Glutamatergic neuron (in vitro differentiated cells): ENCODE data around the gene RPGRIP1L. TPM values are rescaled to one million over a fixed set of nuclear protein-coding genes. Genes with fewer than 3 reads are reported as not detected.

ENCODE experiments used
- DNase-seq: peaks from one replicate; pipeline ENCODE4 v3.0.0; 2022
- H3K27ac Mint-ChIP-seq: one replicate; pipeline ENCODE4 v1.8.0; 2020; ENCODE audit warnings: mild to moderate bottlenecking, mixed read lengths, inconsistent platforms; ENCODE audit not compliant: unreplicated experiment
- H3K27me3 Mint-ChIP-seq: one replicate; pipeline ENCODE4 v1.8.0; 2020; ENCODE audit warnings: mild to moderate bottlenecking, moderate library complexity, mixed read lengths, inconsistent platforms; ENCODE audit not compliant: unreplicated experiment
- H3K36me3 Mint-ChIP-seq: one replicate; pipeline ENCODE4 v1.8.0; 2020; ENCODE audit warnings: mild to moderate bottlenecking, mixed read lengths, inconsistent platforms; ENCODE audit not compliant: unreplicated experiment
- H3K4me1 Mint-ChIP-seq: one replicate; pipeline ENCODE4 v1.8.0; 2020; ENCODE audit warnings: mild to moderate bottlenecking, low read depth, mixed read lengths, inconsistent platforms; ENCODE audit not compliant: unreplicated experiment
- H3K4me3 Mint-ChIP-seq: one replicate; pipeline ENCODE4 v1.8.0; 2020; ENCODE audit warnings: mild to moderate bottlenecking, mixed read lengths, inconsistent platforms; ENCODE audit not compliant: unreplicated experiment
- H3K9me3 Mint-ChIP-seq: one replicate; pipeline ENCODE4 v1.8.0; 2020; ENCODE audit warnings: mild to moderate bottlenecking, moderate library complexity, mixed read lengths, inconsistent platforms; ENCODE audit not compliant: unreplicated experiment
- total RNA-seq: library from RNA; stranded (reverse); fragmentation: NEBNext Ultra II Directional; extraction: Animal tissue kit (Norgen Biotek cat#: 25700); gene quantifications from one replicate; pipeline ENCODE4 v1.2.1, GENCODE V29; 2021; ENCODE audit not compliant: unreplicated experiment
- TF ChIP-seq, protein P1 (sequence below): fragments of 200-600 bp; sonication (generic); IDR thresholded peaks from one replicate; pipeline ENCODE4 v1.5.0; 2021; ENCODE audit not compliant: partially characterized antibody, unreplicated experiment

The RPGRIP1L gene
- total RNA-seq, 1 donor from 2014 or later = 18.0 TPM

DNA sequence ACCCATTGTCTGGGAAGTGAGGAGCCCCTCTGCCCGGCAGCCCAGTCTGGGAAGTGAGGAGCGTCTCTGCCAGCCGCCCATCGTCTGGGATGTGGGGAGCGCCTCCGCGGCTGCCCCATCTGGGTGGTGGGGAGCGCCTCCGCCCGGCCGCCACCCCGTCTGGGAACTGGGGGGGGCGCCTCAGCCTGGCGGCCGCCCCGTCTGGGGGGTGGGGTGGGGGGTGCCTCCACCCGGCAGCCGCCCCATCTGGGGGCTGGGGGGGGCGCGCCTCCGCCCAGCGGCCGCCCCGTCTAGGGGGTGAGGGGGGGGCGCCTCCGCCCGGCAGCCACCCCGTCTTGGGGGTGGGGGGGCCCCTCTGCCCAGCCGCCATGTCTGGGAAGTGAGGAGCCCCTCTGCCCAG lies 78.4 kb downstream of the RPGRIP1L start:
- no peak overlapping the region for H3K27ac Mint-ChIP-seq
- TF ChIP-seq, protein P1, sequence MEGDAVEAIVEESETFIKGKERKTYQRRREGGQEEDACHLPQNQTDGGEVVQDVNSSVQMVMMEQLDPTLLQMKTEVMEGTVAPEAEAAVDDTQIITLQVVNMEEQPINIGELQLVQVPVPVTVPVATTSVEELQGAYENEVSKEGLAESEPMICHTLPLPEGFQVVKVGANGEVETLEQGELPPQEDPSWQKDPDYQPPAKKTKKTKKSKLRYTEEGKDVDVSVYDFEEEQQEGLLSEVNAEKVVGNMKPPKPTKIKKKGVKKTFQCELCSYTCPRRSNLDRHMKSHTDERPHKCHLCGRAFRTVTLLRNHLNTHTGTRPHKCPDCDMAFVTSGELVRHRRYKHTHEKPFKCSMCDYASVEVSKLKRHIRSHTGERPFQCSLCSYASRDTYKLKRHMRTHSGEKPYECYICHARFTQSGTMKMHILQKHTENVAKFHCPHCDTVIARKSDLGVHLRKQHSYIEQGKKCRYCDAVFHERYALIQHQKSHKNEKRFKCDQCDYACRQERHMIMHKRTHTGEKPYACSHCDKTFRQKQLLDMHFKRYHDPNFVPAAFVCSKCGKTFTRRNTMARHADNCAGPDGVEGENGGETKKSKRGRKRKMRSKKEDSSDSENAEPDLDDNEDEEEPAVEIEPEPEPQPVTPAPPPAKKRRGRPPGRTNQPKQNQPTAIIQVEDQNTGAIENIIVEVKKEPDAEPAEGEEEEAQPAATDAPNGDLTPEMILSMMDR = no peak
- peaks cover 2% of the 10 kb centered on the region for H3K9me3 Mint-ChIP-seq
- H3K4me3 Mint-ChIP-seq = no peak overlapping the region
- H3K27me3 Mint-ChIP-seq = no peaks in the 10 kb centered on the region
- no peaks in the 10 kb centered on the region for H3K36me3 Mint-ChIP-seq
- DNase-seq = peak; percentile 27
- H3K4me1 Mint-ChIP-seq = peaks cover 14% of the 10 kb centered on the region

DNA sequence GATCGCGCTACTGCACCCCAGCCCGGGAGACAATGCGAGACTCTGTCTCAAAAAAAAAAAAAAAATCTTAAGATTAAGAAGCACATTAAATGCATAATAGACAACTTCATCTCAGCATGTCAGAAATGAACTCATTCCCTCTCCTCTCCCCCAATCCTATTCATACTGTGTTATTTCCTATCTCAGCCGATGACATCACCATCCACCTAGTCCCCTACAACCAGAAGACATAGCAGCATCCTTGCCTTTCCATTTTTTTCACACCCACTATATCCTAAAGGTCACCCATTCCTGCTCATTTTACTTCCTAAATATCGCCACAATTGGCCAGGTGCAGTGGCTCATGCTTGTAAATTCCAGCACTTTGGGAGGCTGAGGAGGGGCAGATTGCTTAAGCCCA lies 81.3 kb downstream of the RPGRIP1L start:
- TF ChIP-seq, protein P1 = no peak
- Mint-ChIP-seq H3K4me3 (no peak overlapping the region), H3K27me3 (no peaks in the 10 kb centered on the region), H3K36me3 (no peaks in the 10 kb centered on the region), H3K27ac (no peak overlapping the region), H3K9me3 (peaks cover 2% of the 10 kb centered on the region), H3K4me1 (peaks cover 5% of the 10 kb centered on the region)
- DNase-seq = no peak

DNA sequence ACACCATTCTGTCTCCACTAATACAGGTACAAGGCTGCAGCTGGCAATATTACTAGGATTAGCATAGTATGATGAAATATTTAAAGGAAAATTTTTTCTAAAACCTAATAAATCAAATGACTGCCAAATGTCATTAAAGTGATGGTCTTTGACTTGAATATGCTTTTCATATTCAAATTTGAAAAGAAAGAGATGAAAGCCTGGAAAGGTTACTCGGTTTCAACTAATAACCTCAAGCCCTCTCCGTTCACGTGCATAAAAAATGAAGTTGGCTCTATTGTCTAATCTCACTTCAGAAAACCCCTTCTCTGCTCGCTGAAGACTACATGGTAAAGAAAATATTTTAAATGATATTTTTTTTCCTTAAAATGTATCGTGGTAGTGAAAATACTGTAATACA lies 83.2 kb downstream of the RPGRIP1L start:
- Mint-ChIP-seq H3K36me3 (no peaks in the 10 kb centered on the region), H3K4me3 (no peak overlapping the region), H3K27me3 (no peaks in the 10 kb centered on the region), H3K27ac (no peak overlapping the region), H3K4me1 (no peaks in the 10 kb centered on the region), H3K9me3 (peaks cover under 1% of the 10 kb centered on the region)
- TF ChIP-seq, protein P1 = no peak
- DNase-seq = no peak

DNA sequence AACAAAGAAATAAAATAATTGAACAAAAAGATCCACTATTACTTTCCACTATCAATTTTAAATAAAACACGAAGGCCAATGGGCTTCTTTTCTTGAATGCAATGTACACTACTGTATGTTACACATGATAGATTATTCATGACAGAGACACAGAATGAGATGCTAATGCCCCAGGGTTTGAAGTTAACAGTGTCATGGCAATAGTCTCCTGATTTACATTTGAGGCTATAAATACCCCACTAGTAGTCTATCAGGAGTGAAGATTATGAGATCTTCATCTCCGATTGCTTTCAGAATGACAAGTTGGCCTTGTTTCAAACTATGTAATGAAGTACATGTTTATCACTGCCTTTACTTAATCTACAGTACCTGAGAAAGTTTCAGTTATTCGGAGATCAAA lies 84.4 kb downstream of the RPGRIP1L start:
- TF ChIP-seq, protein P1 = no peak
- Mint-ChIP-seq H3K4me3 (no peak overlapping the region), H3K36me3 (no peaks in the 10 kb centered on the region), H3K27ac (no peak overlapping the region), H3K27me3 (no peaks in the 10 kb centered on the region), H3K9me3 (no peaks in the 10 kb centered on the region), H3K4me1 (no peaks in the 10 kb centered on the region)
- no peak for DNase-seq

DNA sequence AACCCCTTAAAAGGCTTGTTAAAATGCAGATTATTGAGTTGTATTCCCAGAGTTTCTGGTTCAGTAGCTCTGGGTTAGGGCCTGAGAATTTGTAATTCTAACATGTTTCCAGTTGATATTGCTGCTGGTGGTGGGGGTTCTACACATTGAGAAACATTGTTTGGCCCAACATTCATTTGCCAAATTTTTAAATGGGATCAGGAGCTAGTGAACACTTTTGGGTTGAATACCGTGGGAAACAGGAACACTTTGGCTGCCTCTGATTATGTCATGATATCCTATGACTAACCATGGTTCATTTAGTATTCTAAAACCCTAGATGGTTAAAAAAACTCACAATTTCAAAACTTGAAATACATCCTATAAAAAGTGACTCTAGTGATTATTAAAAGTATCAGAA lies 89.3 kb downstream of the RPGRIP1L start:
- Mint-ChIP-seq H3K27me3 (no peaks in the 10 kb centered on the region), H3K4me3 (no peak overlapping the region), H3K27ac (no peak overlapping the region), H3K9me3 (no peaks in the 10 kb centered on the region), H3K4me1 (no peaks in the 10 kb centered on the region), H3K36me3 (no peaks in the 10 kb centered on the region)
- DNase-seq = no peak
- TF ChIP-seq, protein P1 = no peak
